ENCODE results near the gene M6PR.

DNA sequence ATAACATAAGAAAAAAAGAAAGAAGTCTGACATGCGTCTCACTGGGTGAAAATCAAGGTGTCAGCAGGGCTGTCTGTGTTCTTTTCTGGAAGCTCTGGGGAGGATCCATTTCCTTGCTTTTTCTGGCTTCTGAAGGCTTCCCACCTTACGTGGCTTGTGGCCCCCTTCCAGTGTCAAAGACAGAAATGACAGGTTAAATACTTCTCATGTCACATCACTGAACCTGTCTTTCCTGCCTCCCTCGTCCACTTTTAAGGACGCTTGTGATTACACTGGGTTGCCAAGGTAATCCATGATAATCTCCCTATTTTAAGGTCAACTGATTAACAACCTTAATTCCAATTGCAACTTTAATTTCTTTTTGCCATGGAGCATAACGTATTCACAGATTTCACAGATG is 39.7 kb downstream of the M6PR start:
- TF ChIP-seq, protein P1, sequence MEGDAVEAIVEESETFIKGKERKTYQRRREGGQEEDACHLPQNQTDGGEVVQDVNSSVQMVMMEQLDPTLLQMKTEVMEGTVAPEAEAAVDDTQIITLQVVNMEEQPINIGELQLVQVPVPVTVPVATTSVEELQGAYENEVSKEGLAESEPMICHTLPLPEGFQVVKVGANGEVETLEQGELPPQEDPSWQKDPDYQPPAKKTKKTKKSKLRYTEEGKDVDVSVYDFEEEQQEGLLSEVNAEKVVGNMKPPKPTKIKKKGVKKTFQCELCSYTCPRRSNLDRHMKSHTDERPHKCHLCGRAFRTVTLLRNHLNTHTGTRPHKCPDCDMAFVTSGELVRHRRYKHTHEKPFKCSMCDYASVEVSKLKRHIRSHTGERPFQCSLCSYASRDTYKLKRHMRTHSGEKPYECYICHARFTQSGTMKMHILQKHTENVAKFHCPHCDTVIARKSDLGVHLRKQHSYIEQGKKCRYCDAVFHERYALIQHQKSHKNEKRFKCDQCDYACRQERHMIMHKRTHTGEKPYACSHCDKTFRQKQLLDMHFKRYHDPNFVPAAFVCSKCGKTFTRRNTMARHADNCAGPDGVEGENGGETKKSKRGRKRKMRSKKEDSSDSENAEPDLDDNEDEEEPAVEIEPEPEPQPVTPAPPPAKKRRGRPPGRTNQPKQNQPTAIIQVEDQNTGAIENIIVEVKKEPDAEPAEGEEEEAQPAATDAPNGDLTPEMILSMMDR (IDR thresholded peaks at IDR 0.05), result no peak
- TF ChIP-seq POLR2A (IDR thresholded peaks at IDR 0.05), result no peak
